ENCODE results near the gene TMEM169.
"Not testable (repeated sequence)": the region's sequence is repeated elsewhere in the genome, so short reads cannot be mapped to it uniquely, and the experiment has no call there.

The TMEM169 gene

GRCh38 chr2:216072473-216072872 is 9.2 kb upstream of the TMEM169 start:
- DNase-seq: no peak

- DNase-seq: no peak
Observed at GRCh38 chr2:216073773-216074172, 7.9 kb upstream of the TMEM169 start.

DNA sequence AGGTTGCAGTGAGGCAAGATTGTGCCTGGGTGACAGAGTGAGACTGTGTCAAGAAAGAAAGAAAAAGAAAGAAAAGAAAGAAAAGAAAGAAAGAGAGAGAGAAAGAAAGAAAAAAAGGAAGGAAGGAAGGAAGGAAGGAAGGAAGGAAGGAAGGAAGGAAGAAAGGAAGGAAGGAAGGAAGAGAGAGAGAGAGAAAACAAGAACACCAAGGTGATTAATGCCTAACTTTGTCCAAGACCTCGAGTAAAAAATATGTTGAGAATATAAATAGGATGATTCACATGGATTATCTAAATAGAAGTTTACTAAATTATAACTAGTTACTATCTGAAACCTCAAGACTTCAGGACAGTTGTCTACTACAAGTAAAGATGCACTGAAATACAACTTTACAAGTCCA is 7.3 kb upstream of the TMEM169 start:
- DNase-seq: no peak

DNA sequence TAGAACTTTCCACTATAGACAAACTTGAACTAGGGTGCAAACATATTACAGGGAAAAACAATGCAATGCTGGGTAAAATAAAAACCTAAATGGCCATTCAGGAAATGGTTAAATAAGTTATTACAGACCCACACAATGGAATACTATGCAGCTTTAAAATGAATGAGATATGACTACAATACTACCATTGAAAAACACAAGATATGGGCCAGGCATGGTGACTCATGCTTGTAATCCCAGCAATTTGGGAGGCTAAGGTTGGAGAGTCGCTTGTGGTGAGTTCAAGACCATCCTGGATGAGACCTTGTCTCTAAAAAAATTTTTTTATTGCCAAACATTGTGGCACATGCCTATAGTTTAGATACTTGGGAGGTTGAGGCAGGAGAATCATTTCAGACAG is 6.9 kb upstream of the TMEM169 start:
- no peak for DNase-seq

- no peak for DNase-seq
Observed at GRCh38 chr2:216075510-216076485, 5.9 kb upstream of the TMEM169 start.

DNA sequence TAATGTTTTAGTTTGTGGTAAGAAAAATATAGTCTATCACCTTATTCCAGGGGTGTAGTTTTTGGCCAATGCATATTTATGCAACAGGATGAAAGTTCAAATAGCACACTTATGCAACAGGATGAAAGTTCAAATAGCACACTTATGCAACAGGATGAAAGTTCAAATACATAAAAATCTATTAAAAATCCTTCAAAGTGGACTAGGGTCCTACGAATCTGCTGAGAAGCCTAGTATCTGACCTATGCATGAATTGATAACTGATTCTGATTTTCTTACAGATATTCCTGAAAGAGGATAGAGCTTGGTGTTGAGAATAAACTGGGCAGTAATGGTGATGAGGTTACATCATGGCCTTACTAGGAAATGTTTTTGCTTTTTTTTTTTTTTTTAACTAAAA is 2.9 kb upstream of the TMEM169 start:
- DNase-seq: no peak

DNA sequence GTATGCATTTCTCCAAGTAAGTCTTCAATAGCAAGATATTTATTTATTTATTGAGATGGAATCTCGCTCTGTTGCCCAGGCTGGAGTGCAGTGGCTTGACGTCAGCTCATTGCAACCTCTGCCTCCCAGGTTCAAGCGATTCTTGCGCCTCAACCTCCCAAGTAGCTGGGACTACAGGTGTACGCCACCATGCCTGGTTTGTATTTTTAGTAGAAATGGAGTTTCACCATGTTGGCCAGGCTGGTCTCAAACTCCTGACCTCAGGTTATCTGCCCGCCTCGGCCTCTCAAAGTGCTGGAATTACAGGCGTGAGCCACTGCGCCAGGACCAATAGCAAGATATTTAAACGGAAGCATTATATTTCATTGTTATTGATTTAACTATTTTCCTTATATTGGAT is 1.7 kb upstream of the TMEM169 start:
- not testable (repeated sequence) for DNase-seq

GRCh38 chr2:216081012-216081411 is 707 bp upstream of the TMEM169 start:
- no peak for DNase-seq

- no peak for DNase-seq
Observed at GRCh38 chr2:216082117-216082711, 495 bp downstream of the TMEM169 start.

GRCh38 chr2:216082805-216083204 is 1.1 kb downstream of the TMEM169 start:
- DNase-seq: peak; percentile 73

DNA sequence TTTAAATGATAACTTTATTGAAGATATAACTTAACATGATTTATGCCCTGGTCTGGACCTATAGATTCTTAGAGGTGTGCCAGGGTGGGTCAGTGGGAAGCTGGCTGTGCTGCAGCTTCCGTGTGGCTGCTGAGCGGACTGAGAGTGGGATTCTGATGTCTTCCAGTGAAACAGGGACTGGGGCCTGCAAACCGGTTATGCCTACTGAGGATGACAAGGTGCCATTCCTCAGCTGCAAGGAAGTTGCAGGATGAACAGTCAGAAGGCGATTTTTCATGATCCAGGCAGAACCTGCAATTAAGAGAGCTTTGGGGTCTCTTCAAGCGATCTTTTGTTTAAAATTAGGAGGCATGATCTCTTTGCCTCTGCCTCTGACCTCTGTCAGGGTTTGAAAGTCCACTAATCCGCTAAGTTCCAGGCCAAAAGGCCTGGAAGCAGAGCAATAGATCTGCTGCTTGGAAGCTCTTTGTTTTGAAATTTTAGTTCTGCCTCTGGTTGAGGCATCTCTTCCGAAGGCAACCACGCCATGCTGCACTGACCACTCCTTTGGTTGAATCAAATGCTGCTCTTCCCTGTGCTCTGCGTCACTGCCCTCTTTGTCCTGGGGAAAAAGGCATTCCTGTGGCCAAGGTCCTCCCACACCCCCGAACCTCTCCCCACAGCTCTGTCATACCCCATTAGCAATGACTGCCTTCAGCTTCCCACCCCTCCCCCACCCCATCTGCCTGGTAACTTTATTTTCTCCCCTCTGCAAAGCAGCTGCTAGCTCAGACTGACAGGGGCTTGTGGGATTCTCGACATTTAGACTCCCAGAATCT is 2.0 kb downstream of the TMEM169 start:
- no peak for DNase-seq

- no peak for DNase-seq
Observed at GRCh38 chr2:216084547-216084946, 2.8 kb downstream of the TMEM169 start.

GRCh38 chr2:216086207-216086893 is 4.6 kb downstream of the TMEM169 start:
- no peak for DNase-seq

GRCh38 chr2:216090369-216090786 is 8.7 kb downstream of the TMEM169 start:
- DNase-seq: peak; percentile 73

GRCh38 chr2:216092646-216093045 is 10.9 kb downstream of the TMEM169 start:
- no peak for DNase-seq

GRCh38 chr2:216094701-216095100 is 13.0 kb downstream of the TMEM169 start:
- DNase-seq: no peak

- DNase-seq: no peak
Observed at GRCh38 chr2:216098421-216099334, 17.0 kb downstream of the TMEM169 start.

- no peak for DNase-seq
Observed at GRCh38 chr2:216101109-216101508, 19.4 kb downstream of the TMEM169 start.

- no peak for DNase-seq
Observed at GRCh38 chr2:216103213-216103612, 21.5 kb downstream of the TMEM169 start.

DNA sequence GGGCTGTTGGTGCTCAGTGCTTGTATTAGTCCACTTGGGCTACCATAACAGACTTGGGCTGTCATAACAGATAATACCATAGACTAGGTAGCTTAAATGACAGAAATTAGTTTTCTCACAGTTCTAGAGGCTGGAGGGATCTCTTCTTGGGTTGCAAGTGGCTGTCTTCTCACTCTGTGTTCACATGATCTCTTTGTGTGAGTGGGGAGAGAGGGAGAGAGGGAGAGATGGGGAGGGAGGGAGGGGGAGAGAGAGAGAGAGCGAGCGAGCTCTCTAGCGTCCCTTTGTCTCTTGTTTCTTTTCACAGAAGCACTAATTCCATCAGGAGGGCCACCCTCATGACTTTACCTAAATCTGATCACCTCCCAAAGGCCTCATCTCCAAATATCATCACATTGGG is 23.0 kb downstream of the TMEM169 start:
- no peak for DNase-seq

DNA sequence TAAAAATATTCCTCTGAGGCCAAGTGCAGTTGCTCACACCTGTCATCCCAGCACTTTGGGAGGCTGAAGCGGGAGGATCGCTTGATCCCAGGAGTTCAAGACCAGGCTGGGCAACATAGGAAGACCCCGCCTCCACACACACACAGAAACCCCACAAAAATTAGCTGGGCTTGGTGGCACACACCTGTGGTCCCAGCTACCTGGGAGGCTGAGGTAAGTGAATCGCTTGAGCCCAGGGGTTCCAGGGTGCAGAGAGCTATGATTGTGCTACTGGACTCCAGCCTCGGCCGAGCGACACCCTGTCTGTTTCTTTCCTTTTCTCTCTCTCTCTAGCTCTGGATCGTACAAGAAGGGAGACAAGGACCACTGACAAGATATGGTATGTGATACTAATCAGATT is 25.6 kb downstream of the TMEM169 start:
- no peak for DNase-seq

- DNase-seq: no peak
Observed at GRCh38 chr2:216107760-216108159, 26.0 kb downstream of the TMEM169 start.
